Muscle layer of duodenum (tissue), 2 donors: Measurements from ENCODE around the gene GLUD1.
"Not testable (repeated sequence)": the region's sequence is repeated elsewhere in the genome, so short reads cannot be mapped to it uniquely, and the experiment has no call there.

ENCODE experiments used
- H3K27ac ChIP-seq: one replicate; pipeline ENCODE4 v1.7.0; 2013; ENCODE audit warnings: mild to moderate bottlenecking, low read length
- H3K27me3 ChIP-seq: one replicate; pipeline ENCODE4 v1.7.0; 2013; ENCODE audit warnings: low read depth, mild to moderate bottlenecking, control low read depth, low read length
- H3K36me3 ChIP-seq, 2 donors: one replicate each; pipeline ENCODE4 v1.7.0; 2013; ENCODE audit warnings: low read length in 2 of 2, control low read depth in 1 of 2, mild to moderate bottlenecking in 1 of 2; ENCODE audit not compliant: insufficient read depth in 2 of 2, control insufficient read depth in 1 of 2
- H3K4me1 ChIP-seq, 2 donors: one replicate each; pipeline ENCODE4 v1.7.0; 2013; ENCODE audit warnings: low read length in 2 of 2, mild to moderate bottlenecking in 2 of 2, control low read depth in 1 of 2, moderate library complexity in 1 of 2; ENCODE audit not compliant: insufficient read depth in 2 of 2, control insufficient read depth in 1 of 2
- H3K4me3 ChIP-seq, 2 donors: one replicate each; pipeline ENCODE4 v1.7.0; 2013; ENCODE audit warnings: low read length in 2 of 2, low read depth in 1 of 2, mild to moderate bottlenecking in 1 of 2
- H3K9me3 ChIP-seq, 2 donors: one replicate each; pipeline ENCODE4 v1.7.0; 2013; ENCODE audit warnings: low read length in 2 of 2, control low read depth in 1 of 2, mild to moderate bottlenecking in 1 of 2; ENCODE audit not compliant: control insufficient read depth in 1 of 2
- donor health status: healthy.

Gene GLUD1

GRCh38 chr10:87094373-87095235 lies at the start of gene GLUD1, which contains the start of gene SHLD2:
Gene GLUD1 (minus strand): TSS chr10:87094843. CDS start chr10:87094769, 74 bp downstream.
Gene SHLD2 (plus strand): TSS chr10:87095206. CDS start chr10:87151355, 56,149 bp downstream.
- peak within 1 kb of the TSS; percentile 74 to 87 for H3K4me3 ChIP-seq
- peaks cover under 1 to 13% of the 10 kb centered on the region in 2 donors for H3K36me3 ChIP-seq
- peak within 1 kb of the TSS; percentile 80 for H3K27ac ChIP-seq
- H3K9me3 ChIP-seq, result no peaks in the 10 kb centered on the region
- peaks cover 16 to 26% of the 10 kb centered on the region in 2 donors for H3K4me1 ChIP-seq
- H3K27me3 ChIP-seq, result no peaks in the 10 kb centered on the region

- H3K27ac ChIP-seq, H3K9me3 ChIP-seq, H3K4me3 ChIP-seq, H3K4me1 ChIP-seq, H3K27me3 ChIP-seq, H3K36me3 ChIP-seq: not testable (repeated sequence)
Observed at GRCh38 chr10:87143109-87143418, 48.4 kb upstream of the GLUD1 start.

- H3K4me3 ChIP-seq, H3K27me3 ChIP-seq, H3K4me1 ChIP-seq, H3K36me3 ChIP-seq, H3K9me3 ChIP-seq, H3K27ac ChIP-seq: not testable (repeated sequence)
Observed at GRCh38 chr10:87142230-87143108, 47.8 kb upstream of the GLUD1 start.

GRCh38 chr10:87137478-87137877 lies 42.8 kb upstream of the GLUD1 start:
- not testable (repeated sequence) for H3K9me3 ChIP-seq, H3K27ac ChIP-seq, H3K27me3 ChIP-seq, H3K4me1 ChIP-seq, H3K36me3 ChIP-seq, H3K4me3 ChIP-seq

- H3K4me3 ChIP-seq, H3K4me1 ChIP-seq, H3K27me3 ChIP-seq, H3K27ac ChIP-seq, H3K9me3 ChIP-seq, H3K36me3 ChIP-seq: not testable (repeated sequence)
Observed at GRCh38 chr10:87134440-87134839, 39.8 kb upstream of the GLUD1 start.

- not testable (repeated sequence) for H3K36me3 ChIP-seq, H3K4me3 ChIP-seq, H3K27me3 ChIP-seq, H3K4me1 ChIP-seq, H3K9me3 ChIP-seq, H3K27ac ChIP-seq
Observed at GRCh38 chr10:87133936-87134335, 39.3 kb upstream of the GLUD1 start.

GRCh38 chr10:87132176-87132575 lies 37.5 kb upstream of the GLUD1 start:
- not testable (repeated sequence) for H3K27me3 ChIP-seq, H3K27ac ChIP-seq, H3K4me3 ChIP-seq, H3K4me1 ChIP-seq, H3K36me3 ChIP-seq, H3K9me3 ChIP-seq

GRCh38 chr10:87127607-87128156 lies 33.0 kb upstream of the GLUD1 start:
- not testable (repeated sequence) for H3K4me3 ChIP-seq, H3K4me1 ChIP-seq, H3K36me3 ChIP-seq, H3K27ac ChIP-seq, H3K27me3 ChIP-seq, H3K9me3 ChIP-seq

- not testable (repeated sequence) for H3K27me3 ChIP-seq, H3K9me3 ChIP-seq, H3K4me3 ChIP-seq, H3K27ac ChIP-seq, H3K4me1 ChIP-seq, H3K36me3 ChIP-seq
Observed at GRCh38 chr10:87127048-87127447, 32.4 kb upstream of the GLUD1 start.

- H3K4me3 ChIP-seq, H3K9me3 ChIP-seq, H3K27me3 ChIP-seq, H3K4me1 ChIP-seq, H3K27ac ChIP-seq, H3K36me3 ChIP-seq: not testable (repeated sequence)
Observed at GRCh38 chr10:87123351-87123750, 28.7 kb upstream of the GLUD1 start.

- not testable (repeated sequence) for H3K27me3 ChIP-seq, H3K27ac ChIP-seq, H3K36me3 ChIP-seq, H3K4me3 ChIP-seq, H3K9me3 ChIP-seq, H3K4me1 ChIP-seq
Observed at GRCh38 chr10:87119029-87119428, 24.4 kb upstream of the GLUD1 start.
